HG02571 (cell line): ENCODE measurements around the gene FAM114A1.
"Not testable (repeated sequence)": the region's sequence is repeated elsewhere in the genome, so short reads cannot be mapped to it uniquely, and the experiment has no call there.

Source experiments
- ATAC-seq: cut with Tn5 transposase; IDR thresholded peaks from one replicate; pipeline ENCODE4 v1.9.1; 2021; ENCODE audit warnings: mild to moderate bottlenecking, moderate library complexity; ENCODE audit not compliant: unreplicated experiment

The FAM114A1 gene

DNA sequence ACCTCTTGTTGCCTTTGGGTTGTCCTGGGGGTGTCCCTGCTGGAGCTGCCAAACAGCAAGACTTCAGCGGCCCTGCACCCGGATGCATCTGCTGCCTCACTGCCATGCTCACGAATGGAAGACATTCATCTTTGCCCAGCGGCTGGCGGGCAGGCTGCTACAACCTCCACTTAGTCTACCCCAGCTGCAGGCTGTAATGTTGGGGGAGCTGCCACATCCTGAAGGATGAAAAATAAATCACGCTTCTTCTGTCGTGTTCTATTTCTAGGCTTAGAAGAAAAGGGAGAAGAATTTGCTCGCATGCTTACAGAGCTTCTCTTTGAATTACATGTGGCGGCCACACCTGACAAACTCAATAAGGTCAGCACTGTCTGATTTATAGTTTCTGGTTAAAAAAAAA, 61.4 kb downstream of the FAM114A1 start:
- no peak for ATAC-seq

DNA sequence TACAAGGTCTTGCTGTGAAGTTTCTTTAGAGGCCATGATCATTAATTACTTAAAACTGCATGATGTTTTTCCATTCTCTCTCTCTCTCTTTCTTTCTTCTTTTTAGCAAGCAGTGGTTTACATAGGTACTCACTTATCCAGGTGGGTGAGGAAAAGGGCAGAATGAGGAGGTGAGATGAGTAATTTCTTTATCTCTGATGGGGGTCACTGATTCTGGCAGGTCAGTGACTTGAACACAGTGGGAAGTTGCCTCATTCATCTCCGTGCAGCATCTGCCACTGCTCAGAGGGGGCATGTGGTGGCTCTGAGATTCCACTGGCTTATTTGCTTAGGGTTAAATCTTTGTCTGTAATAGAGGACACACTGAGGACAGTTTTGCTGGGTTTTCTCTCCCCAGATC, 62.6 kb downstream of the FAM114A1 start:
- ATAC-seq: no peak

DNA sequence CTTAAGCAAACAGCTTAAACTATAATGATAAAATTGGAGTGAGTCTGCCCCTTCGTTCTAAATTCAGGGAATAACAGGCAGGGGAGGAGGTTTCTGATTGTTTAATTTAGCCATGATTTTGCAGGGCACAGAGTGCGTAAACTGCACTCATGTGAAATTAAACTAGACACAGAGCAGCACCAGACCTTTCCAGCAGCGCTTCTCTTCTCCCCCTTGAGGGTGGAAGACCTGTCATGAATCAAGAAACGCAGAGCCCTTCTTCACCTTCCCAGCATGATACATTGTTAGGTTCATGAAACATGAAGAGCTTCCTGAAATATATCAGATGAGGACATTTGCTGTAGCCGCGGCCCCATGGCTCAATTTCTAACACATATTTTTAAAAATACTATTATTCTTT, 63.1 kb downstream of the FAM114A1 start:
- ATAC-seq: no peak

- no peak for ATAC-seq
These were observed 63.5 kb downstream of the FAM114A1 start for GRCh38 chr4:38931125-38931524.

DNA sequence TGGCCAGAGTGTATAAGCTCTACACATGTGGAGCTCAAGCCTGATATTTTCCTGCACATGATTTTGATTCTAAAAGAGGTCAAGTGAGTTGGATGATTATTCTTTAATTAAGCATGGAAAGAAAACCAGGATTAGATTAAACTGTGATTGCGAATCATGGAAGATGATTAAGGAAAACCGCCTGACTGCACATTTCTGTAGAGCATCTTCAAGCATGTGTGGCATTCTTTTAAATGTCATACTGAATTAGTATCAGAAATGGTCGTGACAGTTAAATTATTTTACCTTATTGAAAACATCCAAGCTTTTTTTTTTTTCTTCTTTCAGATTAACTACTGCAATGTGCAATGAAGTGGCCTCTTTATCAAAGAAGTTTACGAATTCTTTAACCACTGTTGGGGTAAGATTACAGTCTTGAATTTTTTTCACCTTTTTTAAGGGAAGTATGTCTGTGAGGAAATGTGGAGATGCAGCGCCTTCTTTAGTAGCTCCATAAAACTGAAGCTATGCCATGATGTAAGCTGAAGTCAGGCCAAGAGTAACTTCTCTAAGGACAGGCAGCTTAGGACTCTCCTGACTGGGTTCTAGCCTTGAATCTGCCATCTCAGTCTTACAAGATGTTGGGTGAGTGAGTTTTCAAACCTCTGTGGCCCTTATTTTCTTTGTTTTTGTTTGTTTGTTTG, 67.9 kb downstream of the FAM114A1 start:
- no peak for ATAC-seq

- ATAC-seq: peak; percentile 82
These were observed 71.6 kb downstream of the FAM114A1 start for GRCh38 chr4:38939165-38939564.

DNA sequence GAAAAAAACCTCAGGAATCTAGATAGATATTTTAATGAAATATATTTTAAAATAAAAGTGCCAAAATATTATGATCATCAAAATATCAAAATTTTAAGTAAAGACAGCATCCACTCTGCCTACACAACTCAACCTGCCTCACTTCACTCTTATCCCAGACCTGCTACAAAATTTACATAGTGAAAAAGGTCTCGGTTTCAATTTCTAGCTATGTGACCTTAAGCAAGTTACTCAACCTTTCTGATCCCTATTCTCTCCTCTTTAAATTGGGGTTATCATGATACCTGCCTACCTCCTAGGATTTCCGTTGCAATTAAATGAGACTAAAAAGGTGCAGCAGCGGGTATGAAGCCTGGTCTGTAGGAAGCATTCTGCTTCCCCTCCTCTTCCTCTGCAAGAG, 72.9 kb downstream of the FAM114A1 start:
- ATAC-seq: no peak

GRCh38 chr4:38941906-38942305, 74.3 kb downstream of the FAM114A1 start:
- ATAC-seq: not testable (repeated sequence)

DNA sequence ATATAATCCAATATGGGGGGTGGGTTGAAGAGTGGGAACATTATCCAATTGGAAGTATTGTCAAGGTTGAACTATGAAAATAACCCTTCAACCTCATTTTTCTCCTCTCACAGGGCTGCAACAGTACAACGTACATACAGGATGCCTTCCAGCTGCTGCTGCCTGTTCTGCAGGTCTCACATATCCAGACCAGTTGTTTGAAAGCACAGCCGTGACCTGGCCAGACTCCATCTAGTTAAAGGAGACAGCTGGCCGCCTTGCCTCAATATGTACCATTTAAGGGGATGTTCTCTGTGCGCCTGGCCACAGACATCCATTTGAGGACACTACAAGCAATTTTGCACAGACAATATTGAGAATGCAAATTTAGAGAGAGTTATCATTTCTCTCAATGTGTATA, 75.7 kb downstream of the FAM114A1 start:
- ATAC-seq: no peak

GRCh38 chr4:38944440-38944839, 76.8 kb downstream of the FAM114A1 start:
- ATAC-seq: no peak

GRCh38 chr4:38946919-38947318, 79.3 kb downstream of the FAM114A1 start:
- ATAC-seq: no peak

- no peak for ATAC-seq
These were observed 80.9 kb downstream of the FAM114A1 start for GRCh38 chr4:38948551-38948950.

- ATAC-seq: no peak
These were observed 81.9 kb downstream of the FAM114A1 start for GRCh38 chr4:38949411-38950051.

GRCh38 chr4:38950159-38950558, 82.6 kb downstream of the FAM114A1 start:
- ATAC-seq: no peak

- no peak for ATAC-seq
These were observed 83.1 kb downstream of the FAM114A1 start for GRCh38 chr4:38950734-38951133.

GRCh38 chr4:38951598-38951997, 84.0 kb downstream of the FAM114A1 start:
- ATAC-seq: no peak

GRCh38 chr4:38952017-38952416, 84.4 kb downstream of the FAM114A1 start:
- no peak for ATAC-seq

GRCh38 chr4:38954727-38955126, 87.1 kb downstream of the FAM114A1 start:
- ATAC-seq: no peak

- ATAC-seq: no peak
These were observed 88.4 kb downstream of the FAM114A1 start for GRCh38 chr4:38955957-38956356.

GRCh38 chr4:38957261-38957815, 89.7 kb downstream of the FAM114A1 start:
- no peak for ATAC-seq

- no peak for ATAC-seq
These were observed 90.3 kb downstream of the FAM114A1 start for GRCh38 chr4:38957893-38958292.

DNA sequence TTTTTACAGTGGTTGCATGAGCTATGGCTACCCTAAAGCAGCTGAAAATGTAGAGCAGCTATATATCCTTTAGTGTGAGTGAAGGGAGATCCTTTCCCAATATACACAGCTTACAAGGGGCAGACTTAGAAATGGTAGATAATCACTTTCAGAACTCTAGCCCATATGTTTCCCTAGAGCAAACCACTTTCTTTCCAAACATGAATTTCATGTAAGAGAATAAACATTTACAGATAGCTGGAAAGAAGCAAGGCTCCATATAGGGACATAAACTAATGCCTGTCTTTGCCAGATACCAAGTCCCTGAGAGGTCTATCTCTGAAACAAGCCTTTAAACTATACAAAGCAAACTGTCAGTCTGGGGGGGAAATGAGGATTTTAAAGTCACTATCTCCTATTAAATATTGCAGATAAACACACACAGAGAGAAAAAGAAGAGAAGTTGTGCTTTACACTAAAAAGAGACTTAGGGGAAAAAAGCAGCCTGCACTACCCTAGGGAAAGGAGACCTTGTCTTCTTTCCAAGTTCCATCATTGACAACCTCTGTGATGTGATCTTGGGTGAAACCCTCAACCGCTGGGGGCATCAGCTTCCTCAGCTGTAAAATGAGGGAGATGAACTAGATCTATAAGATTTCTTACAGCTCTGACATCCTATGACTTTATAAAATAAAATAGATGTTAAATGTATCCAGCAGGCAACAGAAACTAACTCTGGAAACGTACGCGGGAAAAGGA, 91.0 kb downstream of the FAM114A1 start:
- ATAC-seq: no peak
